Measurements from ENCODE around the gene PRDX3.

- TF ChIP-seq CTCF (IDR thresholded peaks at IDR 0.05; ENCODE audit: low read length) (no peak), EZH2 (IDR thresholded peaks at IDR 0.05; ENCODE audit: borderline replicate concordance, low read length) (no peak)
Measured at GRCh38 chr10:119190353-119190752, 11.7 kb upstream of the PRDX3 start.
